Mucosa of descending colon (tissue), 3 donors: ENCODE results near the gene TFIP11. TPM values are rescaled to one million over a fixed set of nuclear protein-coding genes. Genes with fewer than 3 reads are reported as not detected.

Experiments
- ATAC-seq: fragments of 200-7000 bp; cut with Tn5 transposase; one replicate; pipeline ENCODE4 v1.9.1; 2020; ENCODE audit warnings: mild to moderate bottlenecking, moderate library complexity
- DNase-seq, 3 donors: peaks; one replicate each; pipeline ENCODE4 v3.0.0-alpha.2; 2020
- H3K36me3 ChIP-seq: fragments of 200-600 bp; one replicate; pipeline ENCODE4 v1.8.0; 2021; ENCODE audit warnings: low read depth, mild to moderate bottlenecking
- H3K4me1 ChIP-seq: fragments of 200-600 bp; one replicate; pipeline ENCODE4 v1.8.0; 2021; ENCODE audit warnings: low read depth, mild to moderate bottlenecking
- H3K4me3 ChIP-seq: fragments of 200-600 bp; one replicate; pipeline ENCODE4 v1.8.0; 2021; ENCODE audit warnings: mild to moderate bottlenecking
- H3K9me3 ChIP-seq: fragments of 200-600 bp; one replicate; pipeline ENCODE4 v1.8.0; 2021; ENCODE audit warnings: mild to moderate bottlenecking
- intact Hi-C, 2 donors: fragments of 100-400 bp; cut with DNase I in 1 of 2; cut with micrococcal nuclease in 1 of 2; formaldehyde crosslinking; loops; one replicate each; pipeline versions ENCODE4 v1.11.0 to v1.11.1; 2022; cut with DNase I, micrococcal nuclease
- total RNA-seq, 3 donors: library from RNA; stranded (reverse); fragmentation: NEBNext Ultra II Directional in 2 of 3; extraction: Animal tissue kit (Norgen Biotek cat#: 25700) in 2 of 3; gene quantifications; one replicate each; pipeline versions ENCODE4 v1.2.1 to v1.2.4, GENCODE V29; 2021 to 2023
- TF ChIP-seq, protein P1 (sequence below): fragments of 200-600 bp; IDR thresholded peaks from one replicate; pipeline ENCODE4 v1.8.0; 2022; ENCODE audit warnings: antibody characterized with exemption, mild to moderate bottlenecking
- donor health status: DM: no; HTN: no; CAD: no; lungs with moderate emphysema.
- donor health status: DM: no; HTN: no; CAD: no.
- donor health status: DM: no; HTN: yes; CAD: no.

Gene TFIP11
- total RNA-seq, 3 donors from 2014 or later, result 26.2 to 39.1 (median 34.6) TPM

- ATAC-seq, result no peak
- no peak overlapping the region for H3K4me3 ChIP-seq
- DNase-seq, result no peak
- H3K9me3 ChIP-seq, result no peaks in the 10 kb centered on the region
- H3K36me3 ChIP-seq, result no peaks in the 10 kb centered on the region
- no peaks in the 10 kb centered on the region for H3K4me1 ChIP-seq
- TF ChIP-seq, protein P1, sequence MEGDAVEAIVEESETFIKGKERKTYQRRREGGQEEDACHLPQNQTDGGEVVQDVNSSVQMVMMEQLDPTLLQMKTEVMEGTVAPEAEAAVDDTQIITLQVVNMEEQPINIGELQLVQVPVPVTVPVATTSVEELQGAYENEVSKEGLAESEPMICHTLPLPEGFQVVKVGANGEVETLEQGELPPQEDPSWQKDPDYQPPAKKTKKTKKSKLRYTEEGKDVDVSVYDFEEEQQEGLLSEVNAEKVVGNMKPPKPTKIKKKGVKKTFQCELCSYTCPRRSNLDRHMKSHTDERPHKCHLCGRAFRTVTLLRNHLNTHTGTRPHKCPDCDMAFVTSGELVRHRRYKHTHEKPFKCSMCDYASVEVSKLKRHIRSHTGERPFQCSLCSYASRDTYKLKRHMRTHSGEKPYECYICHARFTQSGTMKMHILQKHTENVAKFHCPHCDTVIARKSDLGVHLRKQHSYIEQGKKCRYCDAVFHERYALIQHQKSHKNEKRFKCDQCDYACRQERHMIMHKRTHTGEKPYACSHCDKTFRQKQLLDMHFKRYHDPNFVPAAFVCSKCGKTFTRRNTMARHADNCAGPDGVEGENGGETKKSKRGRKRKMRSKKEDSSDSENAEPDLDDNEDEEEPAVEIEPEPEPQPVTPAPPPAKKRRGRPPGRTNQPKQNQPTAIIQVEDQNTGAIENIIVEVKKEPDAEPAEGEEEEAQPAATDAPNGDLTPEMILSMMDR, result no peak
- intact Hi-C loops, result no loop called here
Measured at GRCh38 chr22:26446808-26447515, 65.3 kb downstream of the TFIP11 start.

DNA sequence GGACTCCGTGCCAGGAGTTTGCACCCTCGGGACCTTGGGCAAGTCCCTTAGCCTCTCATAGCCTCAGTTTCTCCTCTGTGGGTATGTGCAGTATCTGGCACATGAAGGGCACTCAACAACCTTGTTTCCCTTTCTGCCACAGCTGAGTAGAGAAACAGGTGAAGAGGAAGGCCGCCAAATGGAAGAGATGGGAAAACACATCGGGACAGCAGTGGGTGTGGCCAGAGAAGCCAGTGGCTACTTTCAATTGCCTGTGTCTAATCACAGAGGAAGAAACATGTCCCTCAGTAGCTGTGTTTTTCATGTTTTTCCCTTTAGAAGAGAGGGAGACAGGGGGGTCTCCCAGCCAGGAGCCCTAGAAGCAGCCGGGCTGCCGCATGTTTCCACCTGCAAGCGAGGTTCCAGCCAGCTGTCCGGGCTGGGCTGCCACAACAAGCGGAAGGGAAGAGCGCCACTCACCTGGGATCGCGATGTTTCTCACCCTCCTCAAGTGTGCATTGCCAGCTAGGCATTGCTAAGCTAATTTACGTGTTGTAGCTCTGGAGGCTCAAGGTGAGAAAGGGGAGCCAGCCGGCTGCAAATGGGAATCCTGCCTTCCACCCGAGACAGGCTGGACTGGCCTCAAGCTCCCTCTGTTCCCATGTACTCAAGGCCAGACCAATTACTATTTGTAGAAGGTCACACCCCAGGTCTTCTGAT, 66.5 kb downstream of the TFIP11 start:
- DNase-seq (no peak), ATAC-seq (peak; percentile 60)

DNA sequence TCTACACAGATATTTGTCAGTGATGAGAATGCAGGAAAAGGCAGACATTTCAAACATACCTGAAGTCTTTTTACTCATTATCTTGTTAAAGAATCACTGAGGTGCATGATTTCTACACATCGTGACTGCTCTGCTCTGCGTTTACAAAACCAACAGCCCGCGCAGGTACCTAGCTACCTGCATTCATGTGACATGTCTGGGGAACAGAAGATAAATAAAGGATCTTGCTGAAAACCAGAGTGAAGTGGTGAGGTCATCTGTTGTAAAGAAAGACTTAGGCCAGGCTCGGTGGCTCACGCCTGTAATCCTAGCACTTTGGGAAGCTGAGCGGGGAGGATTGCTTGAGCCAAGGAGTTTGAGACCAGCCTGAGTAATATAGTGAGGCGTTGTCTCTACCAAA, 67.5 kb downstream of the TFIP11 start:
- Histone ChIP-seq H3K9me3 (no peaks in the 10 kb centered on the region), H3K4me3 (no peak overlapping the region), H3K4me1 (no peaks in the 10 kb centered on the region), H3K36me3 (no peaks in the 10 kb centered on the region)
- intact Hi-C loops, result no loop called here
- peak; percentile 6 for ATAC-seq
- TF ChIP-seq, protein P1, result no peak
- no peak for DNase-seq

More for the DNA sequence above, 66.5 kb downstream of the TFIP11 start:
- intact Hi-C loops, result no loop called here
- H3K36me3 ChIP-seq, result no peaks in the 10 kb centered on the region
- TF ChIP-seq, protein P1, result no peak
- no peak overlapping the region for H3K4me3 ChIP-seq
- no peaks in the 10 kb centered on the region for H3K9me3 ChIP-seq
- no peaks in the 10 kb centered on the region for H3K4me1 ChIP-seq

DNA sequence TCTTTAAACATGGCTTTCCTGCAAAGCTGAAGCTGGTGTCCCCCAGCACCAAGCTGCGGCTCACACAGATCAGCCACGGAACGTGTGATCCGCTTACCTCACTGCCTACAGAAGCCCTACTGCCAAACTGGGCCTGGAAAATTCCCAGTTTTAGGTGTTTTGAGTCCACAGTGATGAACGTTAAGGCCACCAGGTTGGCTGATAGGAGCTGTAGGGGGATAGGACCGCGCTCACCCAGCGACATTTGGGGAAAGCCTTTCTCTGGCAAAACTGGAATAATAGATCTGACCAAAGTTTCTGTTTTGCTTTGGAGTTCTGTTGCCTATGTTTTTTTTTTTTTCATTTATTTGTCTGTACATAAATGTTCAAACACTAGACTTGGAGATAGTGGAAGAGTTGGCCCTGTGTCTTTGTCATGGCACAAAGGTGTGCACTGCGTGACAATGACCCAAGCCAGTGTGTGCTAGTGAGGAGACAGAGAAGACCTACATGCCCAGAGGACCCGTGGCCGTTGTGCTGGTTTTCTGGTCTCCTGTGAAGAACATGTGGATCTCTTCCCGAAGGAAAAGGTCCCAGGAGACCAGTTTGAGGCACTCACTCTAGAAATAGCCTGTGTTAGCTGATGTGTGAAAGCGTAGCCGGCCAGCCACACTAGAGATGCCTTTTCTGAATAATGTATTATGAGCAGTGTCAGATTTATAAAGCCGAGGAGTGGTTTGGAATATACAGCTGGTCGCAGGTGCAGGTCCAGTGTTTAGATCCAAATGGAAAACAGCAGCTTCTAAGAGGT, 68.2 kb downstream of the TFIP11 start:
- ATAC-seq, result no peak
- no peaks in the 10 kb centered on the region for H3K4me1 ChIP-seq
- H3K4me3 ChIP-seq, result no peak overlapping the region
- no peaks in the 10 kb centered on the region for H3K36me3 ChIP-seq
- H3K9me3 ChIP-seq, result no peaks in the 10 kb centered on the region
- intact Hi-C loops, result no loop called here
- TF ChIP-seq, protein P1, result no peak
- DNase-seq, result no peak

- no peaks in the 10 kb centered on the region for H3K9me3 ChIP-seq
- DNase-seq (no peak), ATAC-seq (no peak)
- intact Hi-C loops, result no loop called here
- H3K4me3 ChIP-seq, result no peak overlapping the region
- peaks cover 7% of the 10 kb centered on the region for H3K4me1 ChIP-seq
- H3K36me3 ChIP-seq, result no peaks in the 10 kb centered on the region
- TF ChIP-seq, protein P1, result no peak
Measured at GRCh38 chr22:26442086-26442756, 70.1 kb downstream of the TFIP11 start.
